ENCODE measurements around the gene GLIS1.

GLIS1 gene

DNA sequence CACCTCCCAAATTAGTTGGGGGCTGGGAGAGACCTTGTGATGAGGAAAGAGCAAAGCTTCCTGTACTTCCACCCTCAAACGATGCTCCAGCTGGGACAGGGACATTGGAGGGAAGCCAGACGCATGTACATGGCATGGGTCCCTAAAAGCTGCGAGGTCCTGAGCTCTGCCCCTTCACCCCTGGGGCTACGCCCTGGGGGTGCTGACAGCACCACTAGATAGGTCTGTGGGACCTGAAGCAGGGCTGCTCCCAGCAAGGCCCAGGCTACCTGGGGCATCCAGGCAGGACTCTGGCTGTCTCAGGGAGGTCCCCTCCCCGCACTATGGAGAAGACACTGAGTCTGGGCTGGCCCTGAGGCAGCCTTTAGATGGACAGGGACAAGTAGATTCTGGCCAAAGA lies 196.4 kb downstream of the GLIS1 start:
- no peak for DNase-seq
- Histone ChIP-seq H3K36me3 (replicated peaks) (no peaks in the 10 kb centered on the region), H3K27me3 (replicated peaks) (no peaks in the 10 kb centered on the region), H3K4me3 (ENCODE audit: low read depth, low read length) (no peak overlapping the region), H3K27ac (no peak overlapping the region)
- in situ Hi-C loops (cut with HindIII; ENCODE audit: low pct_ligation_motif_present, low sequenced_read_pairs): no loop called here
- TF ChIP-seq, protein P1, sequence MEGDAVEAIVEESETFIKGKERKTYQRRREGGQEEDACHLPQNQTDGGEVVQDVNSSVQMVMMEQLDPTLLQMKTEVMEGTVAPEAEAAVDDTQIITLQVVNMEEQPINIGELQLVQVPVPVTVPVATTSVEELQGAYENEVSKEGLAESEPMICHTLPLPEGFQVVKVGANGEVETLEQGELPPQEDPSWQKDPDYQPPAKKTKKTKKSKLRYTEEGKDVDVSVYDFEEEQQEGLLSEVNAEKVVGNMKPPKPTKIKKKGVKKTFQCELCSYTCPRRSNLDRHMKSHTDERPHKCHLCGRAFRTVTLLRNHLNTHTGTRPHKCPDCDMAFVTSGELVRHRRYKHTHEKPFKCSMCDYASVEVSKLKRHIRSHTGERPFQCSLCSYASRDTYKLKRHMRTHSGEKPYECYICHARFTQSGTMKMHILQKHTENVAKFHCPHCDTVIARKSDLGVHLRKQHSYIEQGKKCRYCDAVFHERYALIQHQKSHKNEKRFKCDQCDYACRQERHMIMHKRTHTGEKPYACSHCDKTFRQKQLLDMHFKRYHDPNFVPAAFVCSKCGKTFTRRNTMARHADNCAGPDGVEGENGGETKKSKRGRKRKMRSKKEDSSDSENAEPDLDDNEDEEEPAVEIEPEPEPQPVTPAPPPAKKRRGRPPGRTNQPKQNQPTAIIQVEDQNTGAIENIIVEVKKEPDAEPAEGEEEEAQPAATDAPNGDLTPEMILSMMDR (IDR thresholded peaks at IDR 0.05; ENCODE audit: low read depth, low read length, missing control alignments): no peak

DNA sequence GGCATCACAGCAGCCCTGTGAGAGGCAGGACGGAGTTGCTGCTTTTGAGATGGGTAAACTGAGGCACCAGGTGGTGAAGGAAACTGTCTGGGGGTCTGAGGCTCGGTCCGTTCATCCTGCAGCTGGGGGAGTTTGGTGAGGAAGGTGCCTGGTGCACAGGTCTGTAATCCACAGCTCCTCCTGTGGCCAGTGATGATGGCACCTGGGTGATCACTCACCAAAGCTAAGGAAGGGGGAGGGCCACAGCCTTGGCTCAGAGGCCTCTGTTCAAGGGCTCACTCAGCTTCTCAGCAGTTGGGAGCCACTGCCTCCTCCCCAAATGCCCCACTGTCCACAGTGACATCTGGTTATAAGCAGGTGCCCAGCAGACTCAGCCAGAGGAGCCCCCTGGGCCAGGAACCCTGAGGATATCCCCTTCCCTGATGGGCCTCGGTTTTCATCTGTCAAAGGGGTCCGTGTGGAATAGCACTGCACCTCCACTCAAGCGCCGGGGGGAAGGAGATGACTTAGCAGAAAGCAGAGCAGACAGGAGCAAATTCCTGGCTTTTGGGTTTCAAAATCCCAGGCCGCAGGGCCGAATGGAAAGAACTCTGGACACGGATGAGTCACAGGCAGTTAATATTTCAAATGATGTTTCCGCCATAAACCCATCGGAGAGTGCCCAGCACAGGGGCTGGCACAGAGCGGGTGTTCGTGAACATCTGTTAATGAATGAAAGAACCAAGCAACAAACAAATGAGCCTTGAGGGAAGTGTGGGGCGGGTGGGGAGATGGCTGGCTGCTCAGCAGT lies 197.0 kb downstream of the GLIS1 start:
- Histone ChIP-seq H3K36me3 (replicated peaks) (no peaks in the 10 kb centered on the region), H3K27me3 (replicated peaks) (no peaks in the 10 kb centered on the region), H3K27ac (peak overlapping the region; percentile 56), H3K4me3 (ENCODE audit: low read depth, low read length) (no peak overlapping the region)
- TF ChIP-seq, protein P1 (IDR thresholded peaks at IDR 0.05; ENCODE audit: low read depth, low read length, missing control alignments): peak; percentile 65
- DNase-seq: peak; percentile 56
- in situ Hi-C loops (cut with HindIII; ENCODE audit: low pct_ligation_motif_present, low sequenced_read_pairs): no loop called here

DNA sequence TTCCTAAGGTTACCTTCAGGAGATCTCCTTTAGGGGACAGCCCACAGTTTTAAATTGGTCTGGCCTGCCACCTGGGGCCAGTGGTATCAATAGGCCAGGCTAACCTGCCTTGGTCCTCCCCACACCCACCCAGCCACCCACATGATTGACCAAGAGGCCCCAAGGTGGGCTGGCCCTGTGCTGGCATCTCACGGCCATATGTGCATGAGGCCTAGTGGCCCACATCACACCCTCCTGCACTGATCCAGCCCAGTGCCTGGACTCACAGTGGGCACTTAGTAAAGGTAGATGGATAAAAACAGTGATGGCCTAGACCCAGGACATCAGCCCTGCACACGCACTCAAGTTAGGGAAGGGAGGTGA lies 197.7 kb downstream of the GLIS1 start:
- in situ Hi-C loops (cut with HindIII; ENCODE audit: low pct_ligation_motif_present, low sequenced_read_pairs): no loop called here
- DNase-seq: no peak
- no peaks in the 10 kb centered on the region for H3K27me3 ChIP-seq (replicated peaks)
- TF ChIP-seq, protein P1 (IDR thresholded peaks at IDR 0.05; ENCODE audit: low read depth, low read length, missing control alignments): no peak
- H3K27ac ChIP-seq: no peak overlapping the region
- no peak overlapping the region for H3K4me3 ChIP-seq (ENCODE audit: low read depth, low read length)
- no peaks in the 10 kb centered on the region for H3K36me3 ChIP-seq (replicated peaks)

DNA sequence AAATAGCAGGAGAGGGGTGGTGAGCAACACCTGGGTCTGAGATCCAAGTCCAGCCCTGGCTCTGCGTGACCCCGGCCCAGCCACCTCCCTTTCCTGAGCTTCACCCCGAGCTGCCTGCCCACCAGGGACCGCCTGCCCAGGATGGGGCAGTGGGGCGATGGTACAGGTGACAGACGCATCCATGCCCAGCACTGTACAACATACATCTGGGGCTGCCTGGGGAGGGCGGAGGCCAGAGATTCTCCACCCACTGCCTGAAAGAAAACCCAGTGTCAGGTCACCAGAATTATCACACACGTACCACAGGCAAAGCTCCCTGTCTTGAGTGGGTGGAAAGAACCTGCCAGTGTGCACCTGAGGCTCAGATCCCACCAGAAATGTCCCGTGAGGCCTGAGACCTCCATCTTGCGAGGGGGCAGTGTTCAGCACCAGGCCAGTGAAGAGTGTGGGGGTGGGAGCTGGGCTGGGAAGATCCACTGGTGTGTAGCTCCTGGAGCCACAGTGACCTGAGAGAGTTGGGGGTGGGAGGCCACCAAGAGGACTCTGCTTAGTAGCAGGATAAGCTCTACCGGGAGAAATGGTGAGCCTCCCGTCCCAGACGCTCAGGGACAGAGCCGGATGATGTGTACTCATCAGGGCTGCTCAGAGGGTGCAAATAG lies 198.2 kb downstream of the GLIS1 start:
- Histone ChIP-seq H3K27me3 (replicated peaks) (no peaks in the 10 kb centered on the region), H3K4me3 (ENCODE audit: low read depth, low read length) (no peak overlapping the region), H3K36me3 (replicated peaks) (no peaks in the 10 kb centered on the region), H3K27ac (no peak overlapping the region)
- TF ChIP-seq, protein P1 (IDR thresholded peaks at IDR 0.05; ENCODE audit: low read depth, low read length, missing control alignments): no peak
- no peak for DNase-seq
- in situ Hi-C loops (cut with HindIII; ENCODE audit: low pct_ligation_motif_present, low sequenced_read_pairs): no loop called here

DNA sequence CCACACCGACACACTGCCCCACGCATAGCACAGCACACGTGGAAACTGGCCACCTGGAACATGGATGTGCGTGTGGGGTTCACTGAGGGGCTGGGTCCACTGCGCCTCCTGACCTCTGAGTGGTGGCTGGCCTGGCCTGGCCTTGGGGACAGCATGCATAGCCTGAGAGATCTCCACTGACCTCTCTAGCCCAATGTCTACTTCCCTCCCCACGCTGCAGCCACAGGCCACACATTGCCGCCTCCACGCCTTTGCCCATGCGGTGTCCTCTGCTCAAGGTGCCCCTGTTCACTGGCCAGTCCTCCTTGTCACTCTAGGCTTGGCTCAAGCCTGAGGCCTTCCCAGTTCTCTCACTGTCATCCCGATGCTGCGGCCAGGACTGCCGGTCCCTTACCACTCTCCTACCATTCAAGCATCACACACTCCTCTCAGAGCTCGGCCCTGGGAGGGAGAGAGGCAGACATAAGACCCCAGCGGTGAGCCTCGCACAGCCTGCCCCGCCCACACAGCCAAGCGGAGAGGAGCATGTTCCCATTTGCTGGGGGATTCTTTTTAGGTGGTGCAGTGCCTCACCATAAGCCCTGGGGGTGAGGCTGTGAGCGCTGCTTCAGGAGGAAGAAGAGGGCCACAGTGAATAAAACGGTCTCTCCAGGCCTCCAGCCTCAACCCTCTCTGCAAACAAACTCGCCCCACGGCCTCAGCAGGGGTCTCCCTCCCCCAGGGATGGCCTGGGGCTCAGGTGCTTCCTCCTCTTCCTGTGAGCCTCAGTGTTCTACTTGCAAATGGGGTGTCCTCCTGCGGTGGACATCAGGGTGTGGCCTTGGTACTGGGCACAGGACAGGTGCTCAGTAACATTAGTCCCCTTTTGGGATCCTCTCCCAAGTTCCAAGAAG lies 199.0 kb downstream of the GLIS1 start:
- TF ChIP-seq, protein P1 (IDR thresholded peaks at IDR 0.05; ENCODE audit: low read depth, low read length, missing control alignments): no peak
- no peaks in the 10 kb centered on the region for H3K36me3 ChIP-seq (replicated peaks)
- DNase-seq: no peak
- no peaks in the 10 kb centered on the region for H3K27me3 ChIP-seq (replicated peaks)
- H3K27ac ChIP-seq: no peak overlapping the region
- no peak overlapping the region for H3K4me3 ChIP-seq (ENCODE audit: low read depth, low read length)
- in situ Hi-C loops (cut with HindIII; ENCODE audit: low pct_ligation_motif_present, low sequenced_read_pairs): no loop called here
